ENCODE measurements around the gene GUCY1A1. TPM values are rescaled to one million over a fixed set of nuclear protein-coding genes. Genes with fewer than 3 reads are reported as not detected.

Gene GUCY1A1
- total and polyA plus RNA-seq, 8 donors: 78.0 to 155 (median 114) TPM

- ATAC-seq: no peak
These were observed 23.6 kb downstream of the GUCY1A1 start for GRCh38 chr4:155690044-155690837.

DNA sequence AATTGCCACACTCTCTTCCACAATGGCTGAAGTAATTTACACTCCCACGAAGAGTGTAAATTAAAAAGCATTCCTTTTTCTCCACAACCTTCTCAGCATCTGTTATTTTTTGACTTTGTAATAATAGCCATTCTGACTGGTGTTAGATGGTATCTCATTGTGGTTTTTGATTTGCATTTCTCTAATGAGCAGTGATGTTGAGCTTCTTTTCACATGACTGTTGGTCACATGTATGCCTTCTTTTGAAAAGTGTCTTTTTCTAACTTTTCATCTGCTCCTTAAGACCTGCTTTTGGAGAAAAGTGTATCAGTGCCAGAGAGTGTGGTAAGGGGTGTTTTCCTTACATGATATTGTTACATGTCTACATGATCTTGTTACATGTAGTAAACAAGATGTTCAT, 25.7 kb downstream of the GUCY1A1 start:
- intact Hi-C loops (cut with DNase I): no loop called here
- H3K36me3 ChIP-seq: no peaks in the 10 kb centered on the region
- no peaks in the 10 kb centered on the region for H3K9me3 ChIP-seq
- peak overlapping the region; percentile 51 to 60 for H3K27ac ChIP-seq
- DNase-seq (no peak), ATAC-seq (no peak)
- peaks cover 9 to 22% of the 10 kb centered on the region in 2 donors for H3K4me1 ChIP-seq
- H3K27me3 ChIP-seq: no peaks in the 10 kb centered on the region
- no peak overlapping the region for H3K4me3 ChIP-seq
- TF ChIP-seq, protein P1, sequence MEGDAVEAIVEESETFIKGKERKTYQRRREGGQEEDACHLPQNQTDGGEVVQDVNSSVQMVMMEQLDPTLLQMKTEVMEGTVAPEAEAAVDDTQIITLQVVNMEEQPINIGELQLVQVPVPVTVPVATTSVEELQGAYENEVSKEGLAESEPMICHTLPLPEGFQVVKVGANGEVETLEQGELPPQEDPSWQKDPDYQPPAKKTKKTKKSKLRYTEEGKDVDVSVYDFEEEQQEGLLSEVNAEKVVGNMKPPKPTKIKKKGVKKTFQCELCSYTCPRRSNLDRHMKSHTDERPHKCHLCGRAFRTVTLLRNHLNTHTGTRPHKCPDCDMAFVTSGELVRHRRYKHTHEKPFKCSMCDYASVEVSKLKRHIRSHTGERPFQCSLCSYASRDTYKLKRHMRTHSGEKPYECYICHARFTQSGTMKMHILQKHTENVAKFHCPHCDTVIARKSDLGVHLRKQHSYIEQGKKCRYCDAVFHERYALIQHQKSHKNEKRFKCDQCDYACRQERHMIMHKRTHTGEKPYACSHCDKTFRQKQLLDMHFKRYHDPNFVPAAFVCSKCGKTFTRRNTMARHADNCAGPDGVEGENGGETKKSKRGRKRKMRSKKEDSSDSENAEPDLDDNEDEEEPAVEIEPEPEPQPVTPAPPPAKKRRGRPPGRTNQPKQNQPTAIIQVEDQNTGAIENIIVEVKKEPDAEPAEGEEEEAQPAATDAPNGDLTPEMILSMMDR (IDR thresholded peaks at IDR 0.05): no peak

More at GRCh38 chr4:155690044-155690837, 23.6 kb downstream of the GUCY1A1 start:
- no peak for DNase-seq
- Histone ChIP-seq H3K36me3 (no peaks in the 10 kb centered on the region), H3K27me3 (no peaks in the 10 kb centered on the region), H3K4me3 (no peak overlapping the region), H3K27ac (peak overlapping the region in 1 of 2 donors; percentile 5), H3K9me3 (no peaks in the 10 kb centered on the region), H3K4me1 (peaks cover 6 to 22% of the 10 kb centered on the region in 2 donors)
- intact Hi-C loops (cut with DNase I): no loop called here
- TF ChIP-seq, protein P1 (IDR thresholded peaks at IDR 0.05): no peak

- TF ChIP-seq, protein P1 (IDR thresholded peaks at IDR 0.05): no peak
- H3K27ac ChIP-seq: peak overlapping the region; percentile 51 to 60
- H3K27me3 ChIP-seq: no peaks in the 10 kb centered on the region
- no peaks in the 10 kb centered on the region for H3K36me3 ChIP-seq
- DNase-seq (no peak), ATAC-seq (peak; percentile 84)
- intact Hi-C loops (cut with DNase I): no loop called here
- no peaks in the 10 kb centered on the region for H3K9me3 ChIP-seq
- peaks cover 9 to 22% of the 10 kb centered on the region in 2 donors for H3K4me1 ChIP-seq
- no peak overlapping the region for H3K4me3 ChIP-seq
These were observed 26.5 kb downstream of the GUCY1A1 start for GRCh38 chr4:155693015-155693663.

DNA sequence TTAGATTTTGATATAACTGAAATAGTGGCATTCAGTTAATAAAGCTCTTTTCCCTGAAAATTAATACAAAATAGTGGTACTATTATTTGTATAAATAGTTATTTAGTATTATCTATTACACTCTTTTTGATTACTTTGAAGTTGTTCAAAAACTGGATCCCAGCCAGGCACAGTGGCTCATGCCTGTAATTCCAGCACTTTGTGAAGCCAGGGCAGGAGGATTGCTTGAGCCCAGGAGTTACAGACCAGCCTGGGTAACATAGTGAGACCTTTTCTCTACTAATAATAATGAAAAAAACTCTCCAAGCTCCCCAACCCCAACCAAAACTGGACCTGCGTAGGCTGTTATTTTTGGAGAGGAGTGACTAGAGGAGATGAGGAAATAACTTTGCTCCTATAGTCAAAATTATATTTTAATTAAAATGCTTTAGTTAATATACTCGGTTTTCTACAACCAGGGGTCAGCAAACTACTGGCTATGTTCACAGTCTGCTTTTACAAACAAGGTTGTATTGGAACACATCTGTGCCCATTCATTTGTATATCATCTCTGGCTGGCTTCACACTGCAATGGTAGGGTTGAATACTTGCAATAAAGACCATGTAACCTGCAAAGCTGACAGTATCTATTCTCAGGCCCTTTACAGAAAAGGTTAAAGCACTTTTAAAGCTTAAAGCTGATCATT, 27.6 kb downstream of the GUCY1A1 start:
- intact Hi-C loops (cut with DNase I): no loop called here
- TF ChIP-seq, protein P1 (IDR thresholded peaks at IDR 0.05): no peak
- no peaks in the 10 kb centered on the region for H3K27me3 ChIP-seq
- no peaks in the 10 kb centered on the region for H3K36me3 ChIP-seq
- H3K9me3 ChIP-seq: no peaks in the 10 kb centered on the region
- ATAC-seq (peak; percentile 38), DNase-seq (no peak)
- H3K4me3 ChIP-seq: no peak overlapping the region
- H3K27ac ChIP-seq: peak overlapping the region; percentile 51 to 60
- H3K4me1 ChIP-seq: peaks cover 9 to 22% of the 10 kb centered on the region in 2 donors

DNA sequence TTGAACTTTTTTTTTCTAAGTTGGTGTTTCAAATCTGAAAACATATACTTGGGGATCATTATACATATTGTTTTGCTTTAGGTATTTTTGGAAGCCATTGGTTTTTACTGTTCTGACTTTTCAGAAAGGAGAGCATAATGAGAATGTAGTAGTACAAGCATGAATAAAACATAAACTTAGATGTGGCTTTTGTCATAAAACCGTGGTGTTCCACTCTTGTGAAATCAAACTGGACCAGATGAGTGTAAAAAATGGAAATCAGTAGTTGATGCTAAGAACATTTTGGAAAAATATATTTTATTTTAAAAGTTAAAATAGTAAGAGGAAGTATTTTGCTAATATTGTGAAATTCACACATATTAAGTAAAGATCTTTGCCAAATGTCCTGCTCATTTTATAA, 29.6 kb downstream of the GUCY1A1 start:
- Histone ChIP-seq H3K9me3 (no peaks in the 10 kb centered on the region), H3K4me3 (no peak overlapping the region), H3K27ac (no peak overlapping the region), H3K4me1 (peaks cover 9 to 20% of the 10 kb centered on the region in 2 donors), H3K36me3 (no peaks in the 10 kb centered on the region), H3K27me3 (no peaks in the 10 kb centered on the region)
- TF ChIP-seq, protein P1 (IDR thresholded peaks at IDR 0.05): no peak
- DNase-seq (no peak), ATAC-seq (no peak)
- intact Hi-C loops (cut with DNase I): no loop called here
